HG02763 (cell line): Measurements from ENCODE around the gene ZNF80.

Experiments used
- ATAC-seq: cut with Tn5 transposase; IDR thresholded peaks from one replicate; pipeline ENCODE4 v1.9.1; 2021; ENCODE audit warnings: mild to moderate bottlenecking, moderate library complexity; ENCODE audit not compliant: unreplicated experiment

The ZNF80 gene

DNA sequence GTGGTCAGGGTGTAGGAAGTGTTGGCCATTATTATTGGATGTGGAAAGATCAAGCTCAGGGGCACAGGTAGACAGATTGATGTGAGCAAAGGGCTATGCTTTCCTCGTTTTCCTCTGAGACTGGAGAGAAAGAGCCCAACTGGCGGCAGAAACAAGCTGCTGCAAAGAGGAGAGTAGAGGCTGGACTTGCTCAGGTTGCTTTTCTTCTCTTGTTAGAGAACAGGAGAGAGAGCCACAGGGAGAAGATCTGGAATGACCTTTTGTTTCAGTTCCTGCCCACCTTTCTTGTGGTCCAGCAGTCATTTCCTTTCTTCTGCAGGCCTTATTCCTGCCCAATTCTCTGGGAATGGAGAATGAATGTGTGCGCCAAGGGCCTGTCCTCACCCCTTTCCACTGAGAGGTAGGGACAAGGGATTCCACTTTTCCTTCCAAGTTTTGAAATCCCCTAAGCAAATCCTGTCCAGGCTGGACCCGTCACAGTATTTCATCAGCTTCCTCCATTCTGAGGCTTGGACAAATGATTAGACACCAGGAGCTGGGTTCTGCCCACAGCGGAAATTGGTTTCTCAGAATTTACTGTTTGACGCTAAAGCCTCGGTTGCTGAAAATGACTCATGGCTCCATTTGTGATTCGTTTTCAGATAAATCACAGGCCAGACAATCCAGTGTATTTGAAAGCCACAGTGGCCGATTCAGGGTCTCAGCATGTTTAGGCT is 16.1 kb downstream of the ZNF80 start:
- no peak for ATAC-seq

DNA sequence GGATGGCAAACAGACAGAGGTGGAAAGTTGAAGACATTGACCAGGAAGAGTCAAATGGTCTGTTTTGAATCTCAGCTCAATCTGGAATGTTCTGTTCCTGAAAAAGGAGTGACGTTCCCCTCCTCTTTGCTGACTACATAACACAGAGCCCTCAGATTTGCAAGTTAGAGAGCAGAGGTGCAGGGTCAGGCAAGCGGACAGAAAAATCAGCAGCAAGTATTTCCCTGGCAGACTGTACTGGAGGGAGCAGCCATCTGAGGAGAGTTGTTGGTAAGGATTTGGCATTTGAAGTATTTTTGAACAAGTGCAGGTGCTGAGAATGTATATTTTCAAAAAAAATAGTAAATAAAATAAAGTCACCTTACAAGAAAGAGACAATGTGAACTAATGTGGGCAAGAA is 17.6 kb downstream of the ZNF80 start:
- no peak for ATAC-seq

DNA sequence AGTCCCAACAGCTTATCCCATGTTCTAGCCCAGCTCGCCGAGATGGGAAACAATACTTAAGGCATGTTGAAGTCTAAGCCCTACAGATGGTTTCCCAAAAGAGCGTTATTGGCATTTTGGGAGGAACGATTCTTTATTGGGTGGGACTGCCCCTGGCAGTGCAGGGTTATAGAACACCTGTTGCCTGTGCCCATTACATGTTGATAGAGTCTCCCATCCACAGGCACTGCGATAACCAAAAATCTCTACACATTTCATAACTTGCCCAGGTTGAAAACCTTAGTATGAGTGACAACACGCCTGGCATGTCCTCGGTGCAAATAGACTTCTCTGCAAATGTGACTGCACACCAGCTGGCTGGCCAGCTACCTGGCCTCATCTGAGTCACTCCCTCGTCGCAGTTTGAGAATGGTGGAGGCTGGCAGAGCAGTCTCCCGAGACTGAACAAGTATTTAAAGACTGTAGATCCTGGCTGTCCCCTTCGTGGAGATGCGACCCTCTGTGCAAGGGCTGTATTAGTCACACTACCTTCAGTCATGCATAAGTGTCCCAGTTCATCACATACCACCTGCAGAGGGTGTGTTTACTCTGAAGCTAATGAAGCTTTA is 18.7 kb downstream of the ZNF80 start:
- ATAC-seq = no peak

DNA sequence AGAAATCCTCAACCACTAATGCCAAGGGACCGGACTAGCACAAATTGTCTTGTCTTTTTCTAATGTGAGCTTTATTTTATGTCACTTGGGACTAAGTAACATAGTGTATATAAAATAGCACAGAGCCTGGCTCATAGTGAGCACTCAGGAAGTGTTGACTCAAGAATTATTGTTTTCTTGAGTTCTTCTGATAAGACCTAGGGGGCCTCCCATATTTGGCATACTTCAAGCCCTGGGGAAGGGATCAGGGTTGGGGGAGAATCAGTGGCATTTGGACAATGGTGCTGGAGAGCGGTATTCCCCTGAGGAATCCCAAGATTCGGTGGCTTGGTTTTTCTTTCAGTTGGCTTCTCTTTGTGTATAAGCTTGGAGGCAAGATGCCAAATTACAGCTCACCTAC is 19.4 kb downstream of the ZNF80 start:
- no peak for ATAC-seq

DNA sequence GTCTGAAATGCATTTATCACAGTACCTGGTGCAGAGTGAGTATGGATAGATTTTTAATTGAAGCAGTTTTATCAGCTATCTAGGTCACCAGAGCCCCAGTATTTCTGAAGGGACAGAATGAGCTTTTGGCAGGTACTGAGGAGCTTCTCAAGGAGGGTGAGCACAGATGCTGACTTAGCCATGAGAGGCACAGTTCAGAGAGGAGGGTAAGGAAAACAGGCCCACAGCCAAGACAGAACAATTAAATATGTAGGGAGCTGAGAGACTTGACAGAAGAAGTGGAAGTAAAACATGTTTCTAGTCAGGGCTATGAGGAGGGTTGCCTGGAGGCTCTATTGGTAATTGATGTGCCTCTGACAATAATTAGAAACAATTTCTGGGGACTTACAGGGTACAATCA is 20.1 kb downstream of the ZNF80 start:
- no peak for ATAC-seq

GRCh38 chr3:114216186-114216970 is 21.0 kb downstream of the ZNF80 start:
- ATAC-seq = no peak

DNA sequence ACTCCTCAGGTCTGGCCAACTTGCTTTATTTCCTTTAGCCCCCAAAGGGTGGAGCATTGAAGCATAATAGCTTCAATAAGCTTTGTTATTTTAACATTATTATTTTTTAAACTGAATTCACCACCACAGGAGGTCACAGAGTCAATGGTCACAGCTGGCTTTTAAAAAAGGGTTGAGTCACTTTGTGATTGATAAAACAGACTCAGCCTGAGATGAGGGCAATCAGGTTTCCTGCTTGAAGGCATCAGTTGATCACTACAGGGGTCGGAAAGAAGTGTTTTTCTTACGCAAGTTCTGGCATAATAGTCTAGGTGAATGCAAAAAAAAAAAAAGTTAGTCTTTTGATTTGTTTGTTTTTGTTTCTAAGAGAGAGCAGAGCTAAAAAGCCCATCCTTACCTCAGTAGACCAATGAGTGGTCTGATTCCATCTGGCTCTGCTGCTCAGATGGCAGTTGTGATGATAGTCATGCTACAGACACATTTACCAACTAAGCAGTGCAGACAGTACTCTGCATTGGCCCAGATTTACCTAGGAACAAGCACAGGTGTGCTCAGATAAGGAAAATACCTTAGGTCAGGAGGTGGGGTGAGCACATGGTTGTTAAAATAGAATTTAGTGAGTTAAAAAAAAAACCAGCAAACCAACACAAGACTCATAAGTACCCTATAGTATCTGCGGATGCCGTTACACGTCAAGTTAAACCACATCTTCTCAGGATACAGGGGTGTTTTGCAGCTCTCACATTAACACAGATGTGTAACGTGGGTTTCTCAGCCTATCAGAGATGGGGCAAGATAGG is 22.6 kb downstream of the ZNF80 start:
- no peak for ATAC-seq

- peak; percentile 88 for ATAC-seq
Measured at GRCh38 chr3:114213627-114214541, 23.5 kb downstream of the ZNF80 start.

GRCh38 chr3:114213292-114213626 is 24.1 kb downstream of the ZNF80 start:
- peak; percentile 9 for ATAC-seq

- no peak for ATAC-seq
Measured at GRCh38 chr3:114212646-114213045, 24.7 kb downstream of the ZNF80 start.

DNA sequence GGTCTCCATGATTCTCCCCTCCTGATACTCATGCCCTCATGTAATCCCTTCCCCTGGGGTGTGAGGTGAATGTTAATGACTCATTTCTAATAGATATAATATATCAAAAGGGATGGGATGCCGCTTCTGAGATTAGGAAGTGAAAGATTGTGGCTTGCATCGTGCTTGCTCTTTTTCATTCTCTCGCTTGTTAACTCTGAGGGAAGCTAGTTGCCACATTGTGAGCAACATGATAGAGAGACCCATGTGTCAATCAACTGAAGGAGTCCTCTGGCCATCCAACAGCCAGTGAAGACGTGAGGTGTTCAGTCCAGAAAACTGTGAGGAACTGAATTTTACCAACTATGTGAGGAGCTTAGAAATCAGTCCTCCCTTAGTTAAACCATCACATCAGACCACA is 29.6 kb downstream of the ZNF80 start:
- peak; percentile 68 for ATAC-seq

DNA sequence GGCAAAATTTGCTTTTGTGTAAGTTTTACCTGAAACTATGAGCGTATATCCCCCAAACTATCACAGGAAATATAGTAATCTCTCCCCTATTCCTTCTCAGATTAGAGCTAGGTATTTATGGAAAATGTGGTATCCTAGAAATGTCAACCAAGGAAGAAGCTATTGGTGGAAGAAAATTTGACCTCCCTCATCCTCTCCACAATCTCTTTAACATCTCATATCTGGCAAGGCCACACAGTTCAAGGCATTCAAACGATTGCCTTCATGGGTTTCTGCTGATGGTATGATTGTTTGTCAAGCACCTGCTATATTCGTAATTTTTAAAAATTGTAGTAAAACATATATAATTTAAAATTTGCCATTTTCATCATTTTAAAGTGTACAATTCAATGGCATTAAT is 31.0 kb downstream of the ZNF80 start:
- no peak for ATAC-seq

DNA sequence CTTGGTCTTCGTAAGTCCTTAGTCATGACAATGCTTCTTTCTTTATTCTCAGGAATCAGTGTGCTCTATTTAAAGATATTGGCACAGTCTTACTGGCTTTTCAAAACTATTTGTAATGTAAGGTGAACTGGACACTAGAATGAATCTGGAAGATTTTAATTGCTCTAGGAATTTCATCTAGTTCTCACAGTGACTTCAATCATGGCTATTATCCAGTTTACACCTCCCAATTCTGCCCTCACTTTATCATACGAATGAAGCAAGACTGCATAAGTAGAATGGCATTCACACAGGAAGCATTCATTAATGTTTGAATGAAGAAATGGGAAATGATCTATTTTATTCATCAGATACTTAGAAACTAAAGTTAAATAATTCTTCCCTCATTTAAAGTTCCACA is 31.8 kb downstream of the ZNF80 start:
- ATAC-seq = no peak

DNA sequence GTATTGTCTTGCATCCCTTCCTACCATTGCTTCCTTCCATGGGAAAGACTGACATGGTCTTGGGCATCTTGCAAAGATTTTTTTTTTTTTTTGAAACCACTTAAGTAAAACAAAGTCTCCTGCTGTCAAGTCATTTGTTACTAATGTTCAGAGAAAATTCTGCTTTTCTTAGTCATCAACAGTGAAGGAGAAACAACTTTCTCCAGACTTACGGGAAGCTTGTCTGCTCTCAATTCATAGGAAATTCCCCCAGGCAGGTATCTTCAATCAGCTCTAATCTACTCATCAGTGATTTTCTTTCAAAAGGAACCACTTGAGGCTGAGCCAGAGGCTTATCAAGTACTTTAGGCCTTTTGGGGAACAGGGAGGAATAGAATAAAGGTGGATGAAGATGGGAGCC is 42.6 kb downstream of the ZNF80 start:
- no peak for ATAC-seq

DNA sequence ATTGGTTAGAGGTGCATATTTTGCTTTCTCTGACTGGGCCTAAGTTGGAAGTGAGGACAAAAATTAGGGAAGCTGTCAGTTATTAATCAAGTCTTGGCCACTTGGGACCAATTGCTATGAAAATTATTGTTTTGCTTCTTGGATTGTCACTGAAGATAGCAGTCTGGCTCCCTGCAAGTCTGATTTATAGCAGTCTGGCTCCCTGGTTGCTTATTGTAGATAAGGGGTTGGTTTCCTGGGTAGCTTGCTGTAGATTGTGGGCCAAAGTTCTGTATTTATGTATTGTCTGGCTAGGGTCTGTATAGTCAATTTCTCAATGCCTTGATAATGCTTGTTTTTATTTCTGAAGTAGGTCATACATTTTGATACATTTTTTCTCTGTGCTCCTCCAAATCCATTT is 45.2 kb downstream of the ZNF80 start:
- ATAC-seq = no peak

DNA sequence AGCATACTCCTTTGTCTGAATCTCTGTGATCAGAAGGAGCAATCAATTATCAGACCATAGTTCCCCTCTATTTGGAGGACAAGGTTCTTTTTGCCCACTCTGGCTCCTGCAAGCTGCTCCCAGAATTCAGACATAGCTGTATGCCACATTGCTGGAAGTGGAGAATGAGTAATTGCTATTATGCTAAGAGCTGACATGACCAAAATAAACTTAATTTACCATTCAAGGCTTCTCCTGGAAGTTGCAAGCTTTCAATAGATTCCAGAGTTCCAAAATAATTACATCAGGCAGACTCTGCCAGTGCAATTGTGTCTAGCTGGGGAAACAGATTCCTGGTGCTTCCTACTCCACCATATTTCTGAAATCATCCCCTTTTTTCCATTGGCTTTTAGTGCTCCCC is 50.9 kb downstream of the ZNF80 start:
- no peak for ATAC-seq
